Thyroid gland (tissue), 4 donors: ENCODE measurements around the gene STK17B. TPM values are rescaled to one million over a fixed set of nuclear protein-coding genes. Genes with fewer than 3 reads are reported as not detected.

Source experiments
- DNase-seq, 2 donors: peaks; one replicate each; pipeline ENCODE4 v3.0.0-alpha.2; 2019
- H3K27ac ChIP-seq, 3 donors: fragments of 200-600 bp; sonication (generic); 1 replicate in 2 of 3; 2 replicates in 1 of 3; pipeline ENCODE4 v1.5.1; 2016 to 2019; ENCODE audit warnings: mild to moderate bottlenecking in 1 of 3, moderate library complexity in 1 of 3
- H3K27me3 ChIP-seq: fragments of 200-600 bp; sonication (generic); one replicate; pipeline ENCODE4 v1.5.1; 2019
- H3K36me3 ChIP-seq, 2 donors: fragments of 200-600 bp; sonication (generic); one replicate each; pipeline ENCODE4 v1.5.1; 2016 to 2019
- H3K4me1 ChIP-seq, 2 donors: fragments of 200-600 bp; sonication (generic); one replicate each; pipeline ENCODE4 v1.5.1; 2017 to 2019
- H3K4me3 ChIP-seq, 3 donors: fragments of 200-600 bp; sonication (generic); replicated peaks in 1 of 3; 1 replicate in 2 of 3; 2 replicates in 1 of 3; pipeline ENCODE4 v1.5.1; 2016; ENCODE audit warnings: mild to moderate bottlenecking in 1 of 3
- H3K9me3 ChIP-seq: fragments of 200-600 bp; sonication (generic); one replicate; pipeline ENCODE4 v1.5.1; 2017
- POLR2A ChIP-seq, 2 donors: fragments of 450-650 bp; IDR thresholded peaks; one replicate each; pipeline ENCODE4 v1.6.1; 2017; ENCODE audit warnings: antibody characterized with exemption in 2 of 2, mild to moderate bottlenecking in 2 of 2, moderate library complexity in 1 of 2
- WGBS, 2 donors: methylation state at CpG; one replicate each; pipeline ENCODE4 v1.1.5; 2017; 5-methylcytosine and 5-hydroxymethylcytosine counted together
- intact Hi-C: fragments of 100-400 bp; cut with DNase I; formaldehyde crosslinking; loops from one replicate; pipeline ENCODE4 v1.15.1; 2023
- total RNA-seq, 4 donors: library from RNA; depleted of rRNA; stranded (reverse); fragments of >200 nt; gene quantifications; one replicate each; pipeline ENCODE4 v1.2.3, GENCODE V29; 2016
- TF ChIP-seq, protein P1 (sequence below), 6 experiments: fragments of 200-600 bp in 3 of 6; fragments of 450-650 bp in 3 of 6; sonication (generic) in 3 of 6; IDR thresholded peaks; one replicate each; pipeline ENCODE4 v1.5.1; 2016 to 2019; ENCODE audit warnings: antibody characterized with exemption in 6 of 6, mild to moderate bottlenecking in 2 of 6, inconsistent platforms in 1 of 6, moderate library complexity in 1 of 6

The STK17B gene
- total RNA-seq, 4 donors from 2014 or later: 19.4 to 86.9 (median 33.9) TPM

DNA sequence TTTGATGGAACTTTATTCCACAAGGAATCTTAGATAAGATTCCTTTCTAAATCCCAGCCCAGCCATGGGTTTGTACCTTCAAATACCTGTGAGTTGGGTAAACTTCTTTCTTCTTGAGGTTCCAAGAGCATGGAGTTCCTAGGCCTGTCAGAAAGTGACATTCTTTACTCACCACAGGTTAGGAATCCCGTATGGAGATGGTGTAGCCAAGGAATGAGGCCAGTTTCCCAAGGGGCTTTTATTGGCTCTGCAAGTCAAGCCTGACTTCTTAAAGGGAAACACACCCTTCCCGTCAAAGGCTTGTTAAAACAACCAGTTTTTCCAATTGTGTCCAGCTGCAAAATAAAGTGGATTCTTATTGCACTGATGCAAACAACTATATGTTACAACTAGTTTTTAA, 45.8 kb downstream of the STK17B start:
- intact Hi-C loops: no loop called here
- Histone ChIP-seq H3K27me3 (no peaks in the 10 kb centered on the region), H3K4me1 (no peaks in the 10 kb centered on the region), H3K27ac (no peak overlapping the region), H3K4me3 (no peak overlapping the region), H3K9me3 (no peaks in the 10 kb centered on the region), H3K36me3 (no peaks in the 10 kb centered on the region)
- DNase-seq: no peak
- WGBS, 2 donors: 17 to 24% methylated on average over 2 of the region's 2 CpGs
- no peak for TF ChIP-seq POLR2A (IDR thresholded peaks at IDR 0.05)
- TF ChIP-seq, protein P1, sequence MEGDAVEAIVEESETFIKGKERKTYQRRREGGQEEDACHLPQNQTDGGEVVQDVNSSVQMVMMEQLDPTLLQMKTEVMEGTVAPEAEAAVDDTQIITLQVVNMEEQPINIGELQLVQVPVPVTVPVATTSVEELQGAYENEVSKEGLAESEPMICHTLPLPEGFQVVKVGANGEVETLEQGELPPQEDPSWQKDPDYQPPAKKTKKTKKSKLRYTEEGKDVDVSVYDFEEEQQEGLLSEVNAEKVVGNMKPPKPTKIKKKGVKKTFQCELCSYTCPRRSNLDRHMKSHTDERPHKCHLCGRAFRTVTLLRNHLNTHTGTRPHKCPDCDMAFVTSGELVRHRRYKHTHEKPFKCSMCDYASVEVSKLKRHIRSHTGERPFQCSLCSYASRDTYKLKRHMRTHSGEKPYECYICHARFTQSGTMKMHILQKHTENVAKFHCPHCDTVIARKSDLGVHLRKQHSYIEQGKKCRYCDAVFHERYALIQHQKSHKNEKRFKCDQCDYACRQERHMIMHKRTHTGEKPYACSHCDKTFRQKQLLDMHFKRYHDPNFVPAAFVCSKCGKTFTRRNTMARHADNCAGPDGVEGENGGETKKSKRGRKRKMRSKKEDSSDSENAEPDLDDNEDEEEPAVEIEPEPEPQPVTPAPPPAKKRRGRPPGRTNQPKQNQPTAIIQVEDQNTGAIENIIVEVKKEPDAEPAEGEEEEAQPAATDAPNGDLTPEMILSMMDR (IDR thresholded peaks at IDR 0.05): no peak

DNA sequence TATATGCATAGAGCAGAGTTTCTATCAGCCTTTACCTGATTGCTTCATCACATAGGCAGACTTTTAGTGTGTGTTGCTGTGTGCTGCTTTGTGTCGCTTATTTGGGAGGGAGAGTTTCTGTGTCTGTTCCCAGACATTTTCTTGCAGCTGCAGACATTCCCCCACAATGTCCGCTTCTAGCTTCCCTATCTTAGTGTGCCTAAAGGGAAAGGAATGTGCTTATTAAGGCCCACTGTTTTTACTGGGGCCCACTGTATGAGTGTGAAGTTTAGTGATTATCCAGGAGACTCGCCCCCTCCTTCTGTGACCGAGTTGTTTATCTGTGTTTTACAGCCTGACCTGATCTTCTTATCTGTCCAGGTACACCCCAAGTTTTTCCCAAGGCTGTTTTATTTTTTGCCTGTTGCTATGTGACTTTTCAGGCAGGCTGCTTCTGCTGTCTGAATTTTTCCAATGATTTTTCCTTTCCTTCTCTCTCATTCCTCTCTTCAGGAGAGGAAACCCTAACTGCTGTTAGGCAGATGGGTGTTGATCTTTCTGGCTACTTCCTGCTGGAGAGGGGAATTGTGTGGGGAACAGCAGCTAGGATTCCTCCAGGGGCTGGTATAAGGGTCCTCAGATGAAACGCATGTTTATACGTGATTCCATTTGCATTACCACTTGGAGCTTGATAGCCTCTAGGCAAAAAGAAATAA, 47.6 kb downstream of the STK17B start:
- Histone ChIP-seq H3K4me1 (no peaks in the 10 kb centered on the region), H3K9me3 (no peaks in the 10 kb centered on the region), H3K27me3 (no peaks in the 10 kb centered on the region), H3K36me3 (no peaks in the 10 kb centered on the region), H3K27ac (no peak overlapping the region), H3K4me3 (no peak overlapping the region)
- no peak for DNase-seq
- intact Hi-C loops: no loop called here
- TF ChIP-seq, protein P1 (IDR thresholded peaks at IDR 0.05): no peak
- no peak for TF ChIP-seq POLR2A (IDR thresholded peaks at IDR 0.05)
- 76 to 85% methylated on average over 6 of the region's 6 CpGs for WGBS, 2 donors

DNA sequence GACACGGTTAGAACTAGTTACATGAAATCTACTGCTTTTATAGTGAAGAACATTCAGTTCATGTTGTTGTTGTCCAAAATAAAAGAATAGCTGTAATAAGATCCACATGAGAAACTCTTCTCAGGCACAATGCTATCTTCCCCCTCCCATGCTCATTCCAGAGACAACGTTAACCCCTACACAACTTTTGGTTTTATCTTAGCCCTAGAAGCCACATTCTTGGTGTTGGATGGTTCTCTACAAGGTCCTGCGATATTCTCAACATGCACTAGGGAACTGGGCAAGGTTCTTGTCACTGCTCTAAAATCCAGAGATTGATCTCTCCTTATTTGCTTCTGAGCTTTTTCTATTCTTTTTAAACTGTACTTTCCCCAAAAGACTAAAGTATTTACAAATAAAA, 51.5 kb downstream of the STK17B start:
- no peak overlapping the region for H3K27ac ChIP-seq
- H3K4me1 ChIP-seq: no peaks in the 10 kb centered on the region
- no peak for TF ChIP-seq POLR2A (IDR thresholded peaks at IDR 0.05)
- TF ChIP-seq, protein P1 (IDR thresholded peaks at IDR 0.05): no peak
- no peaks in the 10 kb centered on the region for H3K27me3 ChIP-seq
- H3K36me3 ChIP-seq: no peaks in the 10 kb centered on the region
- H3K4me3 ChIP-seq: no peak overlapping the region
- WGBS, 2 donors: 77 to 87% methylated on average over 3 of the region's 3 CpGs
- no peaks in the 10 kb centered on the region for H3K9me3 ChIP-seq
- intact Hi-C loops: no loop called here
- no peak for DNase-seq

DNA sequence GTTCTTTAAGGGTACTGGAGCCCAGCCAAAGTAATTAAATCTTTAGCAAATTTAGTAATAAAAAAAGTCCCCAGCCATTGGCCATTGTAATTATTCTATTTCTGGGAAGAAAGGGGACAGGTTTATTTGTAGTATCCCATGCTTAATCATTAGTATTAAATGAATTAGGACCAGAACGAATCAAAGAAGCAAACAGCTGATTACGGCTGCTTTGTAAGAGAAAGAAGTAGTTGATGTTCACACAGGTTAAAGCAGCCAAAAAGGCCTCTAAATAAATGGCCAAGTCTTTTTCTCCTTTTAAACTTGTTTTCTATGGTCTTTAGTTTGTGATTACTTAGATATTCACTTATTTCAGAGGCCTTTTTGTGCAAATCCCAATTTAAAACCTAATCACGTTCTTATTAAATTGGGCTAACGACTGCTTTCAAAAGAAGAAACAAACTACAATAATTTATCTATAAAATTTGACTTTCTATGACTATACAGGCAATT, 54.1 kb downstream of the STK17B start:
- H3K9me3 ChIP-seq: no peaks in the 10 kb centered on the region
- no peak for TF ChIP-seq POLR2A (IDR thresholded peaks at IDR 0.05)
- TF ChIP-seq, protein P1 (IDR thresholded peaks at IDR 0.05): no peak
- intact Hi-C loops: no loop called here
- no peak overlapping the region for H3K27ac ChIP-seq
- 96 to 97% methylated on average over 4 of the region's 4 CpGs for WGBS, 2 donors
- no peaks in the 10 kb centered on the region for H3K4me1 ChIP-seq
- H3K36me3 ChIP-seq: no peaks in the 10 kb centered on the region
- H3K4me3 ChIP-seq: no peak overlapping the region
- DNase-seq: no peak
- H3K27me3 ChIP-seq: no peaks in the 10 kb centered on the region
